Neural cell (in vitro differentiated cells): ENCODE data around the gene PRXL2A. TPM values are rescaled to one million over a fixed set of nuclear protein-coding genes. Genes with fewer than 3 reads are reported as not detected.

Experiments
- H2AFZ ChIP-seq: fragments of 200-600, 300-800 bp; sonication (generic), shearing (Covaris generic); 2 replicates; pipeline ENCODE4 v1.6.0; 2014; ENCODE audit warnings: low read depth, mild to moderate bottlenecking, antibody characterized with exemption, low read length, moderate library complexity
- H3F3A ChIP-seq: fragments of 200-600 bp; shearing (Covaris generic); 2 replicates; pipeline ENCODE4 v1.6.1; 2016; ENCODE audit warnings: mild to moderate bottlenecking, moderate library complexity, mixed read lengths, antibody characterized with exemption, low read length; ENCODE audit not compliant: insufficient read depth, poor library complexity, severe bottlenecking
- H3K27ac ChIP-seq: fragments of 200-600, 300-800 bp; sonication (generic), shearing (Covaris generic); 2 replicates; pipeline ENCODE4 v1.5.1; 2014; ENCODE audit warnings: mild to moderate bottlenecking, low read length, moderate library complexity
- H3K27me3 ChIP-seq: fragments of 300-800, 200-600 bp; sonication (generic), shearing (Covaris generic); 2 replicates; pipeline ENCODE4 v1.6.0; 2014; ENCODE audit warnings: mild to moderate bottlenecking, low read depth, low read length, moderate library complexity; ENCODE audit not compliant: insufficient read depth
- H3K36me3 ChIP-seq: fragments of 300-800, 200-600 bp; sonication (generic), shearing (Covaris generic); 2 replicates; pipeline ENCODE4 v1.5.1; 2014; ENCODE audit warnings: mild to moderate bottlenecking, antibody characterized with exemption, low read length, moderate library complexity; ENCODE audit not compliant: insufficient read depth
- H3K4me2 ChIP-seq: fragments of 300-800, 200-600 bp; sonication (generic), shearing (Covaris generic); 2 replicates; pipeline ENCODE4 v1.6.0; 2014; ENCODE audit warnings: mild to moderate bottlenecking, low read length
- H3K4me3 ChIP-seq: fragments of 300-800, 200-600 bp; sonication (generic), shearing (Covaris generic); 2 replicates; pipeline ENCODE4 v1.5.1; 2014; ENCODE audit warnings: mild to moderate bottlenecking, low read length, moderate library complexity
- H3K79me2 ChIP-seq: fragments of 200-600 bp; shearing (Covaris generic); replicated peaks from 2 replicates; pipeline ENCODE4 v1.6.0; 2014; ENCODE audit warnings: mild to moderate bottlenecking, low read length, moderate library complexity; ENCODE audit not compliant: insufficient read depth
- H3K9ac ChIP-seq: fragments of 300-800, 200-600 bp; sonication (generic), shearing (Covaris generic); 2 replicates; pipeline ENCODE4 v1.6.1; 2016; ENCODE audit warnings: mild to moderate bottlenecking, low read length, mixed read lengths
- H3K9me2 ChIP-seq: fragments of 200-600 bp; shearing (Covaris generic); 2 replicates; pipeline ENCODE4 v1.6.1; 2016; ENCODE audit warnings: mild to moderate bottlenecking, low read length, mixed read lengths; ENCODE audit not compliant: insufficient read depth
- H3K9me3 ChIP-seq: fragments of 200-600, 300-800 bp; sonication (generic), shearing (Covaris generic); 2 replicates; pipeline ENCODE4 v1.6.1; 2016; ENCODE audit warnings: mild to moderate bottlenecking, mixed run types, low read length, moderate library complexity, mixed read lengths
- H4K20me1 ChIP-seq: fragments of 200-600 bp; shearing (Covaris generic); 2 replicates; pipeline ENCODE4 v1.6.1; 2016; ENCODE audit warnings: mild to moderate bottlenecking, mixed run types; ENCODE audit not compliant: insufficient read depth
- CTCF ChIP-seq: fragments of 450-650 bp; IDR thresholded peaks from 2 replicates; pipeline ENCODE4 v1.5.1; 2014; ENCODE audit warnings: antibody characterized with exemption, mild to moderate bottlenecking, moderate library complexity; ENCODE audit not compliant: poor library complexity, severe bottlenecking
- EP300 ChIP-seq: fragments of 450-650 bp; conservative IDR thresholded peaks from 2 replicates; pipeline ENCODE4 v1.6.1; 2014; ENCODE audit warnings: antibody characterized with exemption, mild to moderate bottlenecking, moderate library complexity; ENCODE audit not compliant: poor library complexity, severe bottlenecking
- EZH2 ChIP-seq: fragments of 200-600, 300-800 bp; shearing (Covaris generic), sonication (generic); IDR thresholded peaks from 2 replicates; pipeline ENCODE4 v1.6.1; 2014; ENCODE audit warnings: antibody characterized with exemption, low read length, borderline replicate concordance, mild to moderate bottlenecking; ENCODE audit not compliant: insufficient read depth, poor library complexity, severe bottlenecking
- MXI1 ChIP-seq: fragments of 450-650 bp; conservative IDR thresholded peaks from 2 replicates; pipeline ENCODE4 v1.6.1; 2014; ENCODE audit warnings: antibody characterized with exemption, mild to moderate bottlenecking; ENCODE audit not compliant: poor library complexity, severe bottlenecking
- POLR2AphosphoS5 ChIP-seq: IDR thresholded peaks from 2 replicates; pipeline ENCODE4 v1.6.1; 2012
- RAD21 ChIP-seq: fragments of 450-650 bp; conservative IDR thresholded peaks from 2 replicates; pipeline ENCODE4 v1.6.1; 2014; ENCODE audit warnings: antibody characterized with exemption, mild to moderate bottlenecking, moderate library complexity
- SMC3 ChIP-seq: fragments of 450-650 bp; conservative IDR thresholded peaks from 2 replicates; pipeline ENCODE4 v1.6.1; 2014; ENCODE audit warnings: antibody characterized with exemption, mild to moderate bottlenecking, moderate library complexity; ENCODE audit not compliant: poor library complexity
- TAF1 ChIP-seq: IDR thresholded peaks from 2 replicates; pipeline ENCODE4 v1.6.1; 2012; ENCODE audit warnings: low read depth
- polyA plus RNA-seq: library from polyadenylated mRNA; depleted of rRNA; stranded (reverse); fragments of >200 nt; gene quantifications from 2 replicates; pipeline ENCODE4 v1.2.3, GENCODE V29; 2014
- TF ChIP-seq, protein P1 (sequence below): IDR thresholded peaks from 2 replicates; pipeline ENCODE4 v1.6.1; 2012; ENCODE audit warnings: borderline replicate concordance

PRXL2A gene
- polyA plus RNA-seq, 1 donor from 2014 or later = 60.5 TPM

- Histone ChIP-seq H3K9ac (no peak overlapping the region), H2AFZ (no peak overlapping the region), H3K4me3 (no peak overlapping the region), H3K9me3 (no peaks in the 10 kb centered on the region), H3F3A (no peaks in the 10 kb centered on the region), H3K27ac (no peak overlapping the region), H4K20me1 (no peaks in the 10 kb centered on the region), H3K27me3 (no peaks in the 10 kb centered on the region), H3K4me2 (no peak overlapping the region), H3K9me2 (no peaks in the 10 kb centered on the region), H3K36me3 (no peaks in the 10 kb centered on the region), H3K79me2 (peaks cover 13% of the 10 kb centered on the region)
- TF ChIP-seq EP300 (no peak), RAD21 (no peak), TAF1 (no peak), MXI1 (no peak), CTCF (no peak), SMC3 (no peak), EZH2 (no peak), POLR2AphosphoS5 (no peak)
- TF ChIP-seq, protein P1, sequence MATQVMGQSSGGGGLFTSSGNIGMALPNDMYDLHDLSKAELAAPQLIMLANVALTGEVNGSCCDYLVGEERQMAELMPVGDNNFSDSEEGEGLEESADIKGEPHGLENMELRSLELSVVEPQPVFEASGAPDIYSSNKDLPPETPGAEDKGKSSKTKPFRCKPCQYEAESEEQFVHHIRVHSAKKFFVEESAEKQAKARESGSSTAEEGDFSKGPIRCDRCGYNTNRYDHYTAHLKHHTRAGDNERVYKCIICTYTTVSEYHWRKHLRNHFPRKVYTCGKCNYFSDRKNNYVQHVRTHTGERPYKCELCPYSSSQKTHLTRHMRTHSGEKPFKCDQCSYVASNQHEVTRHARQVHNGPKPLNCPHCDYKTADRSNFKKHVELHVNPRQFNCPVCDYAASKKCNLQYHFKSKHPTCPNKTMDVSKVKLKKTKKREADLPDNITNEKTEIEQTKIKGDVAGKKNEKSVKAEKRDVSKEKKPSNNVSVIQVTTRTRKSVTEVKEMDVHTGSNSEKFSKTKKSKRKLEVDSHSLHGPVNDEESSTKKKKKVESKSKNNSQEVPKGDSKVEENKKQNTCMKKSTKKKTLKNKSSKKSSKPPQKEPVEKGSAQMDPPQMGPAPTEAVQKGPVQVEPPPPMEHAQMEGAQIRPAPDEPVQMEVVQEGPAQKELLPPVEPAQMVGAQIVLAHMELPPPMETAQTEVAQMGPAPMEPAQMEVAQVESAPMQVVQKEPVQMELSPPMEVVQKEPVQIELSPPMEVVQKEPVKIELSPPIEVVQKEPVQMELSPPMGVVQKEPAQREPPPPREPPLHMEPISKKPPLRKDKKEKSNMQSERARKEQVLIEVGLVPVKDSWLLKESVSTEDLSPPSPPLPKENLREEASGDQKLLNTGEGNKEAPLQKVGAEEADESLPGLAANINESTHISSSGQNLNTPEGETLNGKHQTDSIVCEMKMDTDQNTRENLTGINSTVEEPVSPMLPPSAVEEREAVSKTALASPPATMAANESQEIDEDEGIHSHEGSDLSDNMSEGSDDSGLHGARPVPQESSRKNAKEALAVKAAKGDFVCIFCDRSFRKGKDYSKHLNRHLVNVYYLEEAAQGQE = no peak
These were observed 5.1 kb downstream of the PRXL2A start for GRCh38 chr10:80413271-80413996.

GRCh38 chr10:80414142-80414895 lies 6.0 kb downstream of the PRXL2A start:
- Histone ChIP-seq H3K79me2 (peaks cover 13% of the 10 kb centered on the region), H3K27me3 (no peaks in the 10 kb centered on the region), H2AFZ (no peak overlapping the region), H3K9ac (no peak overlapping the region), H4K20me1 (no peaks in the 10 kb centered on the region), H3K9me2 (no peaks in the 10 kb centered on the region), H3K27ac (no peak overlapping the region), H3K9me3 (no peaks in the 10 kb centered on the region), H3K36me3 (no peaks in the 10 kb centered on the region), H3K4me3 (no peak overlapping the region), H3K4me2 (no peak overlapping the region), H3F3A (no peaks in the 10 kb centered on the region)
- TF ChIP-seq EP300 (no peak), CTCF (no peak)
